SH-SY5Y (cell line): Measurements from ENCODE around the gene RAD51B.

Source experiments
- GATA2 ChIP-seq: IDR thresholded peaks from 2 replicates; pipeline ENCODE4 v1.6.1; 2011; ENCODE audit warnings: mild to moderate bottlenecking, low read depth, low read length
- GATA3 ChIP-seq: IDR thresholded peaks from 2 replicates; pipeline ENCODE4 v1.6.1; 2011; ENCODE audit warnings: low read depth, mild to moderate bottlenecking, low read length, moderate library complexity

GRCh38 chr14:68543516-68543915 lies 723.9 kb downstream of the RAD51B start:
- no peak for TF ChIP-seq GATA3
- no peak for TF ChIP-seq GATA2
